Measurements from ENCODE around the gene EMC7.

DNA sequence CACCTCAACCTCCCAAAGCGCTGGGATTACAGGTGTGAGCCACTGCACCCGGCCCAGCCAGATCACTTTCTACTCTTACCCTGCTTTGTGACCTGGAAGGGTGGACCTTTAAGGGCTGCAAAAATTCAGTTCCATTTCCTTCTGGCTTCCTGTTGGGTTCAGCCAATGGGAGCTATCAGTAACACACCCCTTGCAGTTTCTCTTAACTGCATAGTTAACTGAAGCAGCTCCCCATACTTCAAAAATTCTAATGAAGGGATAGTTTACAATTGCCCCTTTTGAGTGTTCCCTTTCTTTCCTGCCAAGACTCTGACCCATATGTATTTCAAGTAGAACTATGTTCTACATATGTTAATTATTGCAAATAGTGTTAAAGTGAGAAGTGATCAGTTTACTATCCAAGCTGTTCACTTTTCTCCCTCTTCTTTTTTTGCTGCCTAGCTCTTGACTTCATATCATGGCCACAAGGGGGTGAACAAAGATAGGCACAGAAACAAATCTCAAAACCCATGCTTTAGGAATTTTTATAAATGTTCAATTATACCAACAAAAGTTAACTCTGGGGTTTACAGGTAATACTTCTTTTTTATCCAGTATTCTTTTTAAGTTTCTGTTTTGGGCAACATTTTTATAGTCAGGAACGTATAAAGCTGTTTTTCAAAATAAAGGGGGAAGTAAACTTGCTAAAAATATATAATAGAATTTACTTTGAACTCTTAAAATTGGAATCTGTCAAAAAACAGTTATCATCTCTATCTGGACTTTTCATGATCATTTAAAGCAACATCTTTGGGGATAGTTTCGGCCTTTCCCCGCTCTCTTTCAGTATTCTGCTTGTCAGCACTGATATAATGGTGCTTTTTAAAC, 8.4 kb upstream of the EMC7 start:
- TF ChIP-seq, protein P1, sequence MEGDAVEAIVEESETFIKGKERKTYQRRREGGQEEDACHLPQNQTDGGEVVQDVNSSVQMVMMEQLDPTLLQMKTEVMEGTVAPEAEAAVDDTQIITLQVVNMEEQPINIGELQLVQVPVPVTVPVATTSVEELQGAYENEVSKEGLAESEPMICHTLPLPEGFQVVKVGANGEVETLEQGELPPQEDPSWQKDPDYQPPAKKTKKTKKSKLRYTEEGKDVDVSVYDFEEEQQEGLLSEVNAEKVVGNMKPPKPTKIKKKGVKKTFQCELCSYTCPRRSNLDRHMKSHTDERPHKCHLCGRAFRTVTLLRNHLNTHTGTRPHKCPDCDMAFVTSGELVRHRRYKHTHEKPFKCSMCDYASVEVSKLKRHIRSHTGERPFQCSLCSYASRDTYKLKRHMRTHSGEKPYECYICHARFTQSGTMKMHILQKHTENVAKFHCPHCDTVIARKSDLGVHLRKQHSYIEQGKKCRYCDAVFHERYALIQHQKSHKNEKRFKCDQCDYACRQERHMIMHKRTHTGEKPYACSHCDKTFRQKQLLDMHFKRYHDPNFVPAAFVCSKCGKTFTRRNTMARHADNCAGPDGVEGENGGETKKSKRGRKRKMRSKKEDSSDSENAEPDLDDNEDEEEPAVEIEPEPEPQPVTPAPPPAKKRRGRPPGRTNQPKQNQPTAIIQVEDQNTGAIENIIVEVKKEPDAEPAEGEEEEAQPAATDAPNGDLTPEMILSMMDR (IDR thresholded peaks at IDR 0.05) = peak in 5 of 6 experiments; percentile 29 to 64 (median 43)
- TF ChIP-seq POLR2A (IDR thresholded peaks at IDR 0.05) = no peak
